ENCODE results near the gene RAMP3. TPM values are rescaled to one million over a fixed set of nuclear protein-coding genes. Genes with fewer than 3 reads are reported as not detected.
"Not testable (repeated sequence)": the region's sequence is repeated elsewhere in the genome, so short reads cannot be mapped to it uniquely, and the experiment has no call there.

The RAMP3 gene
- total RNA-seq, 1 experiment from 2014 or later: not detected

- CTCF ChIA-PET: no interaction called here
- Histone ChIP-seq H4K20me1 (ENCODE audit: low read length) (no peaks in the 10 kb centered on the region), H3K9ac (ENCODE audit: low read length) (no peak overlapping the region), H3K4me3 (ENCODE audit: low read length) (no peak overlapping the region), H3F3A (ENCODE audit: low read length, unreplicated experiment) (no peaks in the 10 kb centered on the region), H3K79me2 (ENCODE audit: low read length) (no peaks in the 10 kb centered on the region), H3K27ac (ENCODE audit: low read length) (no peak overlapping the region), H3K27me3 (ENCODE audit: low read length) (no peaks in the 10 kb centered on the region), H3K36me3 (ENCODE audit: low read depth, low read length) (no peaks in the 10 kb centered on the region), H2AFZ (ENCODE audit: low read length) (no peak overlapping the region), H3K4me1 (ENCODE audit: insufficient read depth, low read length) (no peaks in the 10 kb centered on the region), H3K9me2 (replicated peaks; ENCODE audit: low read length) (no peaks in the 10 kb centered on the region), H3K4me2 (ENCODE audit: low read length) (no peak overlapping the region), H3K9me3 (ENCODE audit: low read length) (no peaks in the 10 kb centered on the region)
- intact Hi-C loops (cut with micrococcal nuclease): no loop called here
- TF ChIP-seq EZH2phosphoT487 (IDR thresholded peaks at IDR 0.05; ENCODE audit: borderline replicate concordance, low read length) (no peak), EZH2 (IDR thresholded peaks at IDR 0.05; ENCODE audit: low read length, unreplicated experiment) (no peak), CTCF (conservative IDR thresholded peaks at IDR 0.05; ENCODE audit: low read depth, low read length) (no peak)
- no peak for DNase-seq
- no TSS peak for BruUV-seq (replicated peaks)
- ATAC-seq: no peak
- POLR2A ChIA-PET (ENCODE audit: unreplicated experiment): no interaction called here
Measured at GRCh38 chr7:45162311-45162845, 4.8 kb downstream of the RAMP3 start.

GRCh38 chr7:45162943-45163691, 5.5 kb downstream of the RAMP3 start:
- no peak overlapping the region for H3K4me3 ChIP-seq (ENCODE audit: low read length)
- no peak overlapping the region for H3K27ac ChIP-seq (ENCODE audit: low read length)
- no peaks in the 10 kb centered on the region for H3K9me2 ChIP-seq (replicated peaks; ENCODE audit: low read length)
- H3K27me3 ChIP-seq (ENCODE audit: low read length): no peaks in the 10 kb centered on the region
- no peak for TF ChIP-seq EZH2 (IDR thresholded peaks at IDR 0.05; ENCODE audit: low read length, unreplicated experiment)
- TF ChIP-seq EZH2phosphoT487 (IDR thresholded peaks at IDR 0.05; ENCODE audit: borderline replicate concordance, low read length): no peak
- no peak for TF ChIP-seq CTCF (conservative IDR thresholded peaks at IDR 0.05; ENCODE audit: low read depth, low read length)
- no peaks in the 10 kb centered on the region for H3K4me1 ChIP-seq (ENCODE audit: insufficient read depth, low read length)
- H3K4me2 ChIP-seq (ENCODE audit: low read length): no peak overlapping the region
- no peaks in the 10 kb centered on the region for H4K20me1 ChIP-seq (ENCODE audit: low read length)
- no peaks in the 10 kb centered on the region for H3K79me2 ChIP-seq (ENCODE audit: low read length)
- H3K9ac ChIP-seq (ENCODE audit: low read length): no peak overlapping the region
- CTCF ChIA-PET: no interaction called here
- BruUV-seq (replicated peaks): no TSS peak
- ATAC-seq (no peak), DNase-seq (no peak)
- H2AFZ ChIP-seq (ENCODE audit: low read length): no peak overlapping the region
- intact Hi-C loops (cut with micrococcal nuclease): no loop called here
- POLR2A ChIA-PET (ENCODE audit: unreplicated experiment): no interaction called here
- H3K9me3 ChIP-seq (ENCODE audit: low read length): no peaks in the 10 kb centered on the region
- H3K36me3 ChIP-seq (ENCODE audit: low read depth, low read length): no peaks in the 10 kb centered on the region
- no peaks in the 10 kb centered on the region for H3F3A ChIP-seq (ENCODE audit: low read length, unreplicated experiment)

GRCh38 chr7:45163692-45164052, 6.1 kb downstream of the RAMP3 start:
- no peaks in the 10 kb centered on the region for H3F3A ChIP-seq (ENCODE audit: low read length, unreplicated experiment)
- H3K9me3 ChIP-seq (ENCODE audit: low read length): no peaks in the 10 kb centered on the region
- H3K4me3 ChIP-seq (ENCODE audit: low read length): no peak overlapping the region
- intact Hi-C loops (cut with micrococcal nuclease): no loop called here
- no peak overlapping the region for H3K27ac ChIP-seq (ENCODE audit: low read length)
- ChIA-PET CTCF (no interaction called here), POLR2A (ENCODE audit: unreplicated experiment) (no interaction called here)
- ATAC-seq (no peak), DNase-seq (no peak)
- no peaks in the 10 kb centered on the region for H3K9me2 ChIP-seq (replicated peaks; ENCODE audit: low read length)
- peaks cover 3% of the 10 kb centered on the region for H3K27me3 ChIP-seq (ENCODE audit: low read length)
- no peaks in the 10 kb centered on the region for H4K20me1 ChIP-seq (ENCODE audit: low read length)
- no peak for TF ChIP-seq EZH2 (IDR thresholded peaks at IDR 0.05; ENCODE audit: low read length, unreplicated experiment)
- TF ChIP-seq EZH2phosphoT487 (IDR thresholded peaks at IDR 0.05; ENCODE audit: borderline replicate concordance, low read length): no peak
- no peak for TF ChIP-seq CTCF (conservative IDR thresholded peaks at IDR 0.05; ENCODE audit: low read depth, low read length)
- H3K4me2 ChIP-seq (ENCODE audit: low read length): no peak overlapping the region
- H3K79me2 ChIP-seq (ENCODE audit: low read length): no peaks in the 10 kb centered on the region
- no peak overlapping the region for H2AFZ ChIP-seq (ENCODE audit: low read length)
- BruUV-seq (replicated peaks): no TSS peak
- H3K4me1 ChIP-seq (ENCODE audit: insufficient read depth, low read length): no peaks in the 10 kb centered on the region
- no peak overlapping the region for H3K9ac ChIP-seq (ENCODE audit: low read length)
- H3K36me3 ChIP-seq (ENCODE audit: low read depth, low read length): no peaks in the 10 kb centered on the region

- H3K4me1 ChIP-seq (ENCODE audit: insufficient read depth, low read length); H4K20me1 ChIP-seq (ENCODE audit: low read length); H3F3A ChIP-seq (ENCODE audit: low read length, unreplicated experiment); H3K9ac ChIP-seq (ENCODE audit: low read length); H3K4me2 ChIP-seq (ENCODE audit: low read length); intact Hi-C loops (cut with micrococcal nuclease); H3K9me2 ChIP-seq (replicated peaks; ENCODE audit: low read length); H3K9me3 ChIP-seq (ENCODE audit: low read length); H3K36me3 ChIP-seq (ENCODE audit: low read depth, low read length); H3K27ac ChIP-seq (ENCODE audit: low read length); H3K4me3 ChIP-seq (ENCODE audit: low read length); DNase-seq; POLR2A ChIA-PET (ENCODE audit: unreplicated experiment); BruUV-seq (replicated peaks); CTCF ChIA-PET; H3K79me2 ChIP-seq (ENCODE audit: low read length); H3K27me3 ChIP-seq (ENCODE audit: low read length); ATAC-seq; H2AFZ ChIP-seq (ENCODE audit: low read length): not testable (repeated sequence)
Measured at GRCh38 chr7:45164271-45164670, 6.7 kb downstream of the RAMP3 start.
